ENCODE results near the gene HOOK1.

- TF ChIP-seq POLR2A (IDR thresholded peaks at IDR 0.05) (no peak), CTCF (IDR thresholded peaks at IDR 0.05) (no peak)
These were observed 45.0 kb upstream of the HOOK1 start for GRCh38 chr1:59769736-59770095.

Measured in gastroesophageal sphincter (tissue), 3 donors.